GM18511 (cell line): ENCODE results near the gene MET.

Source experiments
- ATAC-seq: cut with Tn5 transposase; IDR thresholded peaks from one replicate; pipeline ENCODE4 v1.9.1; 2021; ENCODE audit warnings: mild to moderate bottlenecking, moderate library complexity; ENCODE audit not compliant: unreplicated experiment

Gene MET

GRCh38 chr7:116840256-116840655, 168.3 kb downstream of the MET start:
- ATAC-seq = no peak

- ATAC-seq = no peak
Measured at GRCh38 chr7:116842371-116842770, 170.4 kb downstream of the MET start.

- no peak for ATAC-seq
Measured at GRCh38 chr7:116843378-116843777, 171.4 kb downstream of the MET start.
